SW480 (cell line): ENCODE data around the gene FMC1.
"Not testable (repeated sequence)": the region's sequence is repeated elsewhere in the genome, so short reads cannot be mapped to it uniquely, and the experiment has no call there.

Experiments
- DNase-seq: peaks from one replicate; pipeline ENCODE4 v3.0.0-alpha.2; 2016; ENCODE audit warnings: low spot score

FMC1 gene

GRCh38 chr7:139340037-139340807 lies 915 bp upstream of the FMC1 start:
- peak; percentile 100 for DNase-seq

- no peak for DNase-seq
Observed at GRCh38 chr7:139340808-139341057, 404 bp upstream of the FMC1 start.

GRCh38 chr7:139341776-139342226 lies 664 bp downstream of the FMC1 start:
- DNase-seq, result no peak

GRCh38 chr7:139345042-139345441 lies 3.9 kb downstream of the FMC1 start:
- no peak for DNase-seq

- no peak for DNase-seq
Observed at GRCh38 chr7:139351027-139351426, 9.9 kb downstream of the FMC1 start.

GRCh38 chr7:139354729-139355128 lies 13.6 kb downstream of the FMC1 start:
- DNase-seq, result no peak

GRCh38 chr7:139355320-139355719 lies 14.2 kb downstream of the FMC1 start:
- DNase-seq, result no peak

- not testable (repeated sequence) for DNase-seq
Observed at GRCh38 chr7:139357729-139358506, 16.8 kb downstream of the FMC1 start.

GRCh38 chr7:139358541-139359365 lies 17.6 kb downstream of the FMC1 start:
- peak; percentile 65 for DNase-seq

GRCh38 chr7:139359366-139360209 lies 18.5 kb downstream of the FMC1 start, which contains the start of gene LUC7L2:
TSS of gene LUC7L2 (plus strand) at chr7:139359894. CDS start at chr7:139360262, 368 bp downstream.
- peak; percentile 98 for DNase-seq

- DNase-seq, result peak; percentile 95
Observed at GRCh38 chr7:139360210-139360947, 19.2 kb downstream of the FMC1 start.

GRCh38 chr7:139360948-139361307 lies 19.8 kb downstream of the FMC1 start:
- no peak for DNase-seq

- DNase-seq, result no peak
Observed at GRCh38 chr7:139361523-139361922, 20.4 kb downstream of the FMC1 start.

GRCh38 chr7:139362302-139362701 lies 21.2 kb downstream of the FMC1 start:
- peak; percentile 17 for DNase-seq

- DNase-seq, result no peak
Observed at GRCh38 chr7:139362981-139363380, 21.8 kb downstream of the FMC1 start.

GRCh38 chr7:139365336-139365735 lies 24.2 kb downstream of the FMC1 start:
- no peak for DNase-seq

- DNase-seq, result no peak
Observed at GRCh38 chr7:139366400-139366799, 25.3 kb downstream of the FMC1 start.

- DNase-seq, result no peak
Observed at GRCh38 chr7:139367438-139368155, 26.5 kb downstream of the FMC1 start.

GRCh38 chr7:139370301-139370942 lies 29.3 kb downstream of the FMC1 start:
- no peak for DNase-seq

- no peak for DNase-seq
Observed at GRCh38 chr7:139370943-139371313, 29.8 kb downstream of the FMC1 start.
